Suprapubic skin (tissue), 4 donors: ENCODE results near the gene SP4. TPM values are rescaled to one million over a fixed set of nuclear protein-coding genes. Genes with fewer than 3 reads are reported as not detected.

ENCODE experiments used
- DNase-seq, 2 donors: peaks; one replicate each; pipeline ENCODE4 v3.0.0-alpha.2; 2019; ENCODE audit warnings: low spot score in 2 of 2
- H3K27ac ChIP-seq: fragments of 200-600 bp; sonication (generic); one replicate; pipeline ENCODE4 v1.5.1; 2019
- H3K27me3 ChIP-seq: fragments of 200-600 bp; sonication (generic); one replicate; pipeline ENCODE4 v1.5.1; 2019
- H3K36me3 ChIP-seq: fragments of 200-600 bp; sonication (generic); one replicate; pipeline ENCODE4 v1.5.1; 2019
- H3K4me1 ChIP-seq: fragments of 200-600 bp; sonication (generic); one replicate; pipeline ENCODE4 v1.5.1; 2019
- H3K4me3 ChIP-seq: fragments of 200-600 bp; sonication (generic); one replicate; pipeline ENCODE4 v1.5.1; 2019; ENCODE audit warnings: mild to moderate bottlenecking
- H3K9me3 ChIP-seq: fragments of 200-600 bp; sonication (generic); one replicate; pipeline ENCODE4 v1.5.1; 2019
- CTCF ChIP-seq, 2 donors: fragments of 200-600 bp in 1 of 2; fragments of 450-650 bp in 1 of 2; sonication (generic) in 1 of 2; IDR thresholded peaks; one replicate each; pipeline ENCODE4 v1.5.1; 2016 to 2019; ENCODE audit warnings: antibody characterized with exemption in 2 of 2, mild to moderate bottlenecking in 1 of 2, moderate library complexity in 1 of 2
- EP300 ChIP-seq: sonication (generic); formaldehyde crosslinking; IDR thresholded peaks from one replicate; pipeline ENCODE4 v1.6.1; 2017; ENCODE audit warnings: antibody characterized with exemption
- POLR2A ChIP-seq, 2 donors: fragments of 450-650 bp; IDR thresholded peaks; one replicate each; pipeline ENCODE4 v1.6.1; 2017; ENCODE audit warnings: antibody characterized with exemption in 2 of 2, mild to moderate bottlenecking in 2 of 2, moderate library complexity in 2 of 2
- POLR2AphosphoS5 ChIP-seq, 3 donors: sonication (generic); formaldehyde crosslinking; IDR thresholded peaks; one replicate each; pipeline ENCODE4 v1.6.1; 2017; ENCODE audit warnings: antibody characterized with exemption in 3 of 3
- WGBS: methylation state at CpG from one replicate; pipeline ENCODE4 v1.1.5; 2018; 5-methylcytosine and 5-hydroxymethylcytosine counted together
- total RNA-seq, 4 donors: library from RNA; depleted of rRNA; stranded (reverse); fragments of >200 nt; gene quantifications; one replicate each; pipeline ENCODE4 v1.1.0, GENCODE V29; 2016

SP4 gene
- total RNA-seq, result 10 to 100 TPM in 3 of 4 donors, 1 to 10 TPM in 1; 5.3 to 17.0 (median 11.1) TPM

GRCh38 chr7:21427871-21428658, at the start of gene SP4:
TSS of gene SP4 (plus strand) at chr7:21428083. CDS start at chr7:21428252, 169 bp downstream.
- DNase-seq, result peak; percentile 95 to 96
- peak in 1 of 2 donors; percentile 20 for TF ChIP-seq POLR2A (IDR thresholded peaks at IDR 0.05)
- no peak for TF ChIP-seq EP300
- H3K36me3 ChIP-seq, result no peaks in the 10 kb centered on the region
- peak within 1 kb of the TSS; percentile 86 for H3K4me3 ChIP-seq
- H3K9me3 ChIP-seq, result no peaks in the 10 kb centered on the region
- peaks cover 43% of the 10 kb centered on the region for H3K4me1 ChIP-seq
- WGBS, result under 1% methylated on average over 47 of the region's 63 CpGs
- H3K27me3 ChIP-seq, result no peaks in the 10 kb centered on the region
- peak within 1 kb of the TSS; percentile 99 for H3K27ac ChIP-seq

GRCh38 chr7:21383227-21384220, 44.4 kb upstream of the SP4 start:
- Histone ChIP-seq H3K9me3 (no peaks in the 10 kb centered on the region), H3K4me3 (no peak overlapping the region), H3K27me3 (no peaks in the 10 kb centered on the region), H3K4me1 (no peaks in the 10 kb centered on the region), H3K27ac (no peak overlapping the region), H3K36me3 (no peaks in the 10 kb centered on the region)
- no peak for DNase-seq
- 23% methylated on average over 2 of the region's 2 CpGs for WGBS
- no peak for TF ChIP-seq POLR2AphosphoS5 (IDR thresholded peaks at IDR 0.05)
- no peak for TF ChIP-seq EP300
- no peak for TF ChIP-seq CTCF (IDR thresholded peaks at IDR 0.05)
- no peak for TF ChIP-seq POLR2A (IDR thresholded peaks at IDR 0.05)

DNA sequence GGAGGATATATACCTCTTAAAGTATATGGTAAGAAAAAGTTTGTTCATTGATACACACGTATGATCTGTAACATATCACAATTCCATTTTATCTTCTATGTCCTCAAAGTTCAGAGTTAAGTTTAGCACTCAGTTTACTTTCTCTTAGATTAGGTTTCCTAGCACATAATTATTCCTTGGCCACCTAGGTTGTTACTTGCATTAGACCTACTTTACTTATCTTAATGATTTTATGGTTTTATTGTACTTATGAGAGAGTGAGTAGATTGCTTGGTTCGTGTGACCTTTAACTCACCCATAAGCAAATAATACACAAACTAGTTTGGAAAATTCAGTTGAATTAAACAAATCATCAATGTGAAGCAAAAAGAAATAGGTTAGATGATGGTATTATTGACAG, 33.9 kb upstream of the SP4 start:
- 39% methylated on average over 2 of the region's 2 CpGs for WGBS
- Histone ChIP-seq H3K9me3 (no peaks in the 10 kb centered on the region), H3K27me3 (no peaks in the 10 kb centered on the region), H3K4me3 (no peak overlapping the region), H3K27ac (no peak overlapping the region), H3K36me3 (no peaks in the 10 kb centered on the region), H3K4me1 (no peaks in the 10 kb centered on the region)
- TF ChIP-seq POLR2A (IDR thresholded peaks at IDR 0.05), result no peak
- TF ChIP-seq POLR2AphosphoS5 (IDR thresholded peaks at IDR 0.05), result no peak
- no peak for TF ChIP-seq EP300
- TF ChIP-seq CTCF (IDR thresholded peaks at IDR 0.05), result no peak
- no peak for DNase-seq

DNA sequence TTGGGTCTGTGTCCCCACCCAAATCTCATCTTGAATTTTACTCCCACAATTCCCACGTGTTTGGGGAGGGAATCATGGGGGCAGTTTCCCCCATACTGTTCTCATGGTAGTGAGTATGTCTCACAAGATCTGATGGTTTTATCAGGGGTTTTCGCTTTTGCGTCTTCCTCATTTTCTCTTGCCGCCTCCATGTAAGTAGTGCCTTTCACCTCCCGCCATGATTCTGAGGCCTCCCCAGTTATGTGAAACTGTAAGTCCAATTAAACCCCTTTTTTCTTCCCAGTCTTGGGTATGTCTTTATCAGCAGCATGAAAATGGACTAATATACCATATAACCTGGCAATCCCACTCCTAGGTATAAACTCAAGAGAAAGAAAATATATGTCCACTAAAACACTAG, 25.9 kb upstream of the SP4 start:
- 89% methylated on average over 5 of the region's 5 CpGs for WGBS
- TF ChIP-seq CTCF (IDR thresholded peaks at IDR 0.05) (no peak), POLR2AphosphoS5 (IDR thresholded peaks at IDR 0.05) (no peak), EP300 (no peak), POLR2A (IDR thresholded peaks at IDR 0.05) (no peak)
- no peak for DNase-seq

GRCh38 chr7:21407796-21408480, 19.9 kb upstream of the SP4 start:
- H3K9me3 ChIP-seq, result no peaks in the 10 kb centered on the region
- H3K27ac ChIP-seq, result no peak overlapping the region
- WGBS, result 65% methylated on average over 4 of the region's 4 CpGs
- H3K4me3 ChIP-seq, result no peak overlapping the region
- no peaks in the 10 kb centered on the region for H3K36me3 ChIP-seq
- H3K27me3 ChIP-seq, result no peaks in the 10 kb centered on the region
- H3K4me1 ChIP-seq, result no peaks in the 10 kb centered on the region
- no peak for TF ChIP-seq EP300
- DNase-seq, result no peak

More for the DNA sequence above, 25.9 kb upstream of the SP4 start:
- Histone ChIP-seq H3K9me3 (no peaks in the 10 kb centered on the region), H3K4me3 (no peak overlapping the region), H3K27ac (no peak overlapping the region), H3K36me3 (no peaks in the 10 kb centered on the region), H3K4me1 (no peaks in the 10 kb centered on the region), H3K27me3 (no peaks in the 10 kb centered on the region)
